Stromal cell of bone marrow (primary cell): Measurements from ENCODE around the gene KCNH1.

Experiments
- DNase-seq: peaks from one replicate; pipeline ENCODE4 v3.0.0-alpha.2; 2012; ENCODE audit warnings: low read depth

KCNH1 gene

DNA sequence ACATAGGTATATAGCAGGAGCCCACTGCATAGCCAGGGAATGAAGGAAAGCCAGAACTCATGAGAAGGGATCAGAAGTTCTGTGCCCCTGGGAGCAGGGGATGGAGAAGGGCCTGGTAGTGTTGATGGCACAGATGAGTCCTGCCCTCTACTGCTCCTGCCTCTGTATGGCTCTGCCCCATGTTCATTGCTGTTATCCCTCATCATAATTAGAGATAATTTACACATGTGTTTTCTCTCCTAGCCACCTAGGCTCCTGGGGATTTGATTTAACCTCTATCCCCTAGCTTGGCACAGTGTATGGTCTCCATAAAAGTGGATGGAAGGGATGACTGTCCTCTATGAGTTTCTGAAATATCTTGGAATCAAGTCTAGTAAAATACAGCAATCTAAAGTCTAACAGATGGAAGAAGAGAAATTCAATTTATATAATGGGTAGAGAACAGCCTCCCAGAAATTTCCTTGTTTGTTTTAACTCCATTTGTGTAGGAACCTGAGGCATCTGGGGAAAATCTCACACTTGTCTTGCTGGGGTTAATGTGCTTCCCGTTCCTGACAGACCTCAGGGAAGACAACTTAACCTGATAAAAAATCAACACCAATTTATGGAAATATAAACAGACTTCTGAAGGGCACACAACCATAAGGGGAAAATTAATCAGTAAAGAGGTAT is 411.4 kb downstream of the KCNH1 start:
- no peak for DNase-seq

DNA sequence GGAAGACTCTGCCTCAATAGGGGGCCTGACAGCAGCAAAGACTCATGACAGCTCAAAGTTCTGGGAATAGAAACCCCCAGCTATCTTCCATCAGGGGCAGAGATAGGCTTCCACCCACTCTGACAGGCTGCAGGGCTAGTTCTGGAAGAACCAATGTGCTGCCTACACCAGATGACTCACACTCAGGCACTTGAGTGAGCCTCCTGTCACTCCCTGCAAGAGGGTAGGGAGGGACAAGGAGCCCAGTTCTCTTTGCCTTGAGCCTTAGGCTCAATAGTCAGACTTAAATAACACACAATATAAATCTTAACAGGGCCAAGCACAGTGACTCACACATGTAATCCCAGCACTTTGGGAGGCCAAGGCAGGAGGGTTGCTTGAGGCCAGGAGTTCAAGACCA is 418.9 kb downstream of the KCNH1 start:
- DNase-seq, result peak; percentile 3

DNA sequence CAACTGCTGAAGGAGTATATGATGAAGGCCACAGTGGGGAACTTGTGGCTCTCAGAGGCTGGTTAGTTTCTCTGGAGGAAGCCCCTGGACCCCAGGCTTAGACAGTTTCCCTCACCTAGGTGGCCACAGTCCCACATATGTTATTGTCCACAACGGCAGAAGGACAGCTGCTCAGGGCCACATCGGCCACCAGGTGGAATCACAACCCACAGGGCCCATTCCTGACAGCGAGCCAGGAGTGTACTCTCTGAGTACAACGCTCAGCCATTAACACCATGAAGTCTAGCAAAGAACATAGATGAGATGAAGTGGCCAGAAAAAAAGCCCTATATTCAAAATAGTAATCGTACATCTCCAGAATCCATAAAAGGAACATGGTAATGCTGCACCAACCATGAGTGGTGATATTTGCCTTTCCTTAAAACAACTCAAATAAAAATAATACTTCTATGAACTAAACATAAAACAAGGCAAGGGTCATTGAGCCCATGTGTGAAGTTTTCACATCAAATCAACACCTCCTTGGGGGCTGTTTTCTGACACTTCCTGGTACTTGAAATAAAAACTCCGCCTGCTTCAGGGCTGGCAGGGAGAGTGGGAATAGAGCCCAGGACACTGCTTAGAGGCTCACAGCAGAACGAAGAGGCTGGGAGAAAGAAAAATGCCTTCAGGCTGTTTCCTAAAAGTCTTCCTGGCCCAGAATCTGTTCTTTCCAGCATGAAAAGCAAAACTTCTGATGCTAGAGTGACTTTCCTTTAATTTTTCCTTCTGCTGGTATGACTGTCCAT is 421.9 kb downstream of the KCNH1 start:
- DNase-seq, result no peak

DNA sequence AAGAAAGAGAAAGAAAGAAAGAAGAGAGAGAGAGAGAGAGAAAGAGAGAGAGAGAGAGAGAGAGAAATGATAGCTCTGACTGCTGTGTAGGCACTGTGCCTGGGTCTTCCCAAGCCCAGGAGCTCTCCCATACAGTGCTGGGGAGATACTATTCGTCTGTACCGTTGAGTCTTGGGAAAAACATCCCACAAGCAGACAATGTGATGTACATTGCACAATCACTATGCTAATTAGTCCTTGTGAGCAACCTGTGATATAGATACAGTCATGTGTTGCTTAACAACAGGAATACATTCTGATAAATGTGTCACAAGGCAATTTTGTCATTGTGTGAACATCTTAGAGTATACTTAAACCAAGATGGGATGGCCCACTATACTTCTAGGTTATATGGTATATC is 424.2 kb downstream of the KCNH1 start:
- no peak for DNase-seq

DNA sequence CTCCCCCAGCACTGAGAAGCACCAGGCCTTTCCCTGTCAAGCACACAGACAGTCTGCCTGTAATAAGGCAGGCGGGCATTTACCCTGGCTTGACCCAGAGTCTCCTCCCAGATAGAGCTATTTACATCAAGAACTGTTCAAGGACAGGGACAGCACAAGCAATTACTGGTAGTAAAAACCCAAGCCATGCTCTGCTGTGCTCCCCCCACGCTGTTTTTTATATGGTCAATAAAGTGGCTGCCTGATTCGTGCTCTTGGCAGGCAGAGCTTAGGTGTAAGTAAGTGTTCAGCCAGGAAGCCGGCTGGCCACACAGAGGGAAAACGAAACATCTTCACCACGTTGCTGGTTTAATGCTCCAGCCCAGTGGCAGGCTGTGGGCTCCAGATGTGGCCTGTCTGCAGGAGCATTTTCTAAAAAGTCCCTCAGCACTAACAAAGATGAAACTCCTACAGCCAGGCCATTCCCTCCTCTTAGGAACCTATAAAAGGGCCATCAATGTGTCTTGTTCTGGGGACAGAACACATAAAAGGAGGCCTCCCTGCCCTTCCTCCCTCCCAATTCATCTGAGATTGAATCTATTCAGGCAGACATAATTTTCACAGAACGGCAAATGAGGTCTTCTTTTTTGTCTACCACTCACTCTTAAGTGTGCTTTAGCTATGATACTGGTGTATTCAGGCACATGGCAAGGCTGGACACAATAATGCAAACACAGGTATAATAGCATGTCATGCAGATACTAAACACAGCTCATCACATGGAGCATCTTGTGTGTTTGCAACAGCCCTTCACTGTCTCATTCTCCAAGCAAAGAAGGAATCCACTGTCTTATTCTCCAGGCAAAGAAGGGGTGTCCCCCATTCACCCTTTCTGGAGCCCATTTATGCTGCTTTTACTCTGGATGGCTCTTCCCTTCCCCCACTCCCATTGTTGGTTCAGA is 426.4 kb downstream of the KCNH1 start:
- DNase-seq, result no peak

DNA sequence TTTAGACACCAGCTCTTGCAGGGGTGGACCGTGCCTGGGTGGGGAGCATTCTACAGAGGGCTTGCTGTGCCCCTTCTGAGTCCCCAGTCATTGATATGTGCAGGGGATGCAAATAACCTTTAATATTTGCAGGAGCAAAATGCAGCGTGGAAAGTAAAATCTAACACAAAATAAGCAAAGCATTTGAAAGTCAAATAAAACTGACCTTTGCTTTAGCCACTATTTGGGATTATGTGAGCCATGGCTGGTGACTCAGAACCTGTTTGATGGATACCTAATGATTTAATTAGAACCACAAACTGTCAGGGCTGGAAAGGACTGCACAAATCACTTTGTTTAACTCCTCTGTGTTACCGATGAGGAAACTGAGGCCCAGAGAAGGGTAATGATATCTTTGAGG is 427.7 kb downstream of the KCNH1 start:
- DNase-seq, result no peak

DNA sequence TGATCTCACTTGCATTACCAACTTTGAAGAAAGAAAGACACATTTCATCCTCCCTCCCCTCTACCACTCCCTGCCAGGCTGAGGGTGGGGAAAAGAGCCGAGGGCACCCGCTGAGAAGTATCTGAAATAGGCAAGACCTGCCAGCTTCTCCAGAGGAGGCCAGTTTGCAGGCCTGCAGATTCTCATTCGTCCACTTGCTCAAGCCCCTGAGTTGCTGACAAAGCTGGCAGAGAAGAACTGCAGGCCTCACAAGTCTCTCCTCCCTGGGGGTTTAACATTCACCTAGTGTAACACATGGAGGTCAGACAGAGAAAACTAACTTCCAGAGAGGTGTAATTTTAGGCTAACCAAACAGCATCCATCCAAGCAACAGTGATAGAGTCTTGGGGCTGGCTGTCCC is 428.9 kb downstream of the KCNH1 start:
- DNase-seq, result no peak

DNA sequence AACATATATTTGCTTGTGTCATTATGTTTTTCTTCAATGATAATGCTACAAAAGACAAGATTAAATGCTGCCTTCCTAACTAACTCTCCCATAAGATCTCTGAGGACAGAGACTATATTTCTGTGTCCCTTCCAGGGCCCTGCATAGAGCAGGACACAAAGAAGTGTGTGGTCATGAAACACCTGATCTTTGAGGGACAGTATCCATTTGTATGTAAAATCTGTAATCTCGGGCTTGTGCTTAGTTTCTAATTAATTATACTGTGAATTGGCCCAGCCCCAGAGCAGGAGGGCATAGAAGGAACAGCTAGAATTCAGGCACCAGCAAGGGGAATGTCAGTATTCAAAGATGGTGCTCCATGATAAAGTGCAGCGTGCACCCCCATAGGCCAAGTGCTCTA is 430.4 kb downstream of the KCNH1 start:
- DNase-seq, result no peak

DNA sequence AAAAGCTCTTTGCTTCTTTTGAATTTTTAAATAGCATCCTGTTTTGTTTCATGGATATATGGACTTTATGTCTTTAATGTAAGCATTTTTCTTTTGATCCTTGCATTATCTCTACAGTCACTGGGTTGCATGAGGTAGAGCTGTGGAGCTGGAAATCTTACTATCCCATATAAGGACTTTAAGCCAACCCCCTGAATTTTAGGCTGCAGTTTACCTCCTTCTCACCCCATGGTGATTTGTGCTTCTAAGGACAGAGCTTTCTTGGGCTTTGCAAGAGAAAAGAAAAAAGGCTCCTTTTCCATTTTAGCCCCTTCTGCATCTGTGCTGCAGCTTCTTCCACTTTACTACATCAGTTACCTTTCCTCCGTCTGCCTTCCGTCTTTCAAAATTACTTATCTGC is 431.4 kb downstream of the KCNH1 start:
- no peak for DNase-seq

DNA sequence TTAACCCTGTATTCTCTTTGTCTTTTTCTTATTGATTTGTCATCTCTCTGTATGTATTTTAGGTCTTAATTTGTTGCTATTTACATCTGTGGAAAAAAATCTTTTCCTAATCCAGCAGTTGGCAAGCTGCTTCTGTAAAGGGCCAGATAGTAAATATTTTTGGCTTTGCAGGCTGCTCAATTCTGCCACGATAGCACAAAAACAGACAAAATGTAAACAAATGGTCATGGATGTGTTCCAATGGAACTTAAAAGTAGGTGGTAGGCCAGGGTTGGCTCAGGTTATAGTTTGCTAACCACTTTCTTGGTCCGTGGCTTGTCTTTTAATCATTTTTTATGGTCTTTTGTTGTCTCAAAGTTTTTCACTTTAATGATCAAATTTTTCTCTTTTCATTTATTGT is 433.4 kb downstream of the KCNH1 start:
- DNase-seq, result no peak

DNA sequence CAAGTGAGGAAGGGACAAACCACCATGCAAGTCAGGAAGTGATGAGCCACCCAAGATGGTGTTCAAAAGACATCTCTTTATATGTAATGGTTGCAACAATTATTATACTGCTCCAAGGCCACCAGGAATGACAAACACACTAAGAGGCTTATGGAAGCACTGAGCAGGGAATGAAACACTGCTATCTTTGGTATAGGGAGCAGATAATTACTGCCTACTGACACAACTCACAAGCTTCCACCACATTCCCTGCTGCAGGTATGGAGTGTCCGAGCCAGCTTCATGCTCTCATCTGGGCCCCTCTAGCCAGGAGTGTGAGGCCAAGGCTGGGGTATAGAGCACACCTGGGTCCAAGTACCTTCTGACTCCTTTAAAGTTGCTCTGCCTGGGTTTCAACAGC is 433.9 kb downstream of the KCNH1 start:
- no peak for DNase-seq

DNA sequence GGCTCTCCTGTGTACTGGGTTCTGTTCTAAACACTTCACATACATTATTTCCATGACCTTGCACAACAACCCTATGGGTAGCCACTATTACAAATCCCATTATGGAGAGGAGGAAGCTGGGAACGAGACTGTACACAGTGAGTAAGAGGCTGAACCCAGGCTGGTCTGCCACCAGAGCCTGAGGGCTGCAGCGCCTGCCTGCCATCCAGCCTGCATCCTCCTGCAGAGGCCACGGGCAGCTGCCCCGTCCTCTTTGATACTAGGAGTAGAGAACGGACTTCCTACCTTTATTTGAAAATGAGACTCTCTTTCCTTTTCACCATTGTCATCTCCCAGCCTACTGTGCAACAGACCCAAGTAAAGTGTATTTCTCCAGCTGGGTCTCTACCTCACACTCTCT is 435.3 kb downstream of the KCNH1 start:
- no peak for DNase-seq

DNA sequence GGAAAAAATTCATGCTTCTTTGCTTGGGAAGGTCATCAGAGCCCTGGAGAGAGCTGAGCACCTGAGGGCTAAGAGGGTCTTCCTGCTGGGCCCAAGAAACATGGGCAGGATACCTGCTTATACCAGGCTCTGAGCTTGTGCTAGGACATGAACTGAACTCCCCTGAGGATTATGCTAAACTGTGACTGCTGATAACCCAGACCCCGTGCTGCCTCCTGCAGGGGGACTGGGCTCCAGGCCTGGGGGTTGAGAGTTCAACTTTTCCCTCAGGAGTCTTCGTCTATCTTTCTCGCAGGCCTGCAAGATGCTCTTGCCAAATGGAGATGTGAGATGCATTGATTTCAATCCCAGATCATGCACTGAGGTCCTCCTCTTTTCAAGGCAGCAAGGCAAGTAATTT is 436.8 kb downstream of the KCNH1 start:
- DNase-seq, result no peak

DNA sequence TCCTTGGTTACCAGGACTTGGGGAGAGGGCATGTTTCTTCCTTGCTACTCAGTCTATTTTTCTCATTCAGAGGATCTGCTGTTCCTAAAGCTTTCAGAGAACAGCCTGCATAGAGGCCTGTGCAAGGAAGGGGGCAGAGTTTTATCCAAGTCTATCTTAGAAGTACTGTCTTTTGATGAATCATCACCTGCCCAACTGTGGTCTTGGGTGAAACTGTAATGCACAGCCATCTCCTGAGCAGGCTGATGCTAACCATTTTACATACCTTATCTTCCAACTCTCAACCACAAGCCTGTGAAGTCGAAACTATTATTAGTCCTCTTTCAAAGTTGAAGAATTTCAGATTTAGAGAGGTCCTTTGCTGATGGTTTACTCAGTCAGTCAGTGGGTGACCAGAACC is 437.2 kb downstream of the KCNH1 start:
- no peak for DNase-seq

DNA sequence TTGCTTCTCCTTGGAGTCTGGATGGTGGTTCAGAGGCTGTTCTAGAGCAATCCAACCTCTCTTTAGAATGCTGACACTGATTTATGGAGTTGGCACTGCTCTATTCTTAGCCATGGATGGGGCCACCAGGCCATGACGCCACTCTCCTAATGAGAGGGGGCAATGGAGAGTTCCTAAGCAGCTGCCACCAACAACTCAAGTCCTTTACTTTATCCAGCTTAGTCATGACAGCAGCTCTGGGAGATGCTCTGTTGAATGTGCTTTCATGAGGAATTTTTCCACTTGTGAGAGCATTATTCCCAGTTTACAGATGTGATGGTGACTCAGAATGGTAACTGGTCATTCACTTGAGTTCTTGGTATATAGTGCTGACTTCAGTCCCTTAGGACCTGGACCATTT is 438.9 kb downstream of the KCNH1 start:
- peak; percentile 23 for DNase-seq

DNA sequence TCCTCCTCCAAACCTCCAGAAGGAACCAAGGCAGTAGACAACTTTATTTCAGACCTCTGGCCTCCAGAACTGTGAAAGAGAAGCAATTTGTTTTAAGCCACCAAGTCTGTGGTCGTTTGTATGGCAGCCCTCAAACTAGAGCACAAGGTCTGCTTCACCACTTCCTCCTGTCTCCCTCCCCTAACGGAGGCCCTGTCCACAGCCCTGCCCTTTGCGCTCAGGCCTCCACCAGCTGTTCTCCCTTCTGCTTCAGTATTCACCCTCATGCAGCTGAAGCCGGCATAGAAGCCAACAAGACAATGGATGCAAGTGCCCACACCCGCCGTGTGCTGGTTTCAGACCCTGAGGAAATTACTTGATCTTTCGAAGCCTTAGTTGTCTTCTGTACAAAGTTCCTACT is 441.2 kb downstream of the KCNH1 start:
- DNase-seq, result no peak

DNA sequence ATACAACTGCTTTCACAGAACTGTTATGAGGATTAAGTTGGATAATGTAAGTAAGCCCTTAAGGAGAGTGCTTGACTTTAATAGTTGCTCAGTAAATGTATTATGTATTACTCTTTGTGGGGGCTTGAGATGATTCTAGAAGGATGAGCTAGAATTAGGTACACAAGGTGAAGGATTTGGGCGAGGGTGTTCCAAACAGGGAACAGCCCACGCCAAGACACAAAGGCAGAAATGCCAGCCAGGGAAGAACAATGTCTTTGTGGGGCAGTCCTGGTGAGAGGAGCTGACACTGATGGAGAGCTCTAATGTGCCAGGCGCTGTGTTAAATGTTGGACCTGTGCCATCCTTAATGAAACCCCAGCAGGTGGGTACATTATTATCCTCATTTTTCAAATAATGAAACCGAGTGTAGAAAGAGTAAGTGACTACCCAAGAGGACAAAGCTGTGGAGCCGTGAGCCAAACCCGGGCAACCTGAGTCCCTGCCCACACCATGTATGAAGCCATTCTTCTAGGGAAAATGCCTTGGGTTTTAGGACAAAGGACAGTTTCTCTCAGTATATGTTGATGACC is 442.8 kb downstream of the KCNH1 start:
- no peak for DNase-seq

DNA sequence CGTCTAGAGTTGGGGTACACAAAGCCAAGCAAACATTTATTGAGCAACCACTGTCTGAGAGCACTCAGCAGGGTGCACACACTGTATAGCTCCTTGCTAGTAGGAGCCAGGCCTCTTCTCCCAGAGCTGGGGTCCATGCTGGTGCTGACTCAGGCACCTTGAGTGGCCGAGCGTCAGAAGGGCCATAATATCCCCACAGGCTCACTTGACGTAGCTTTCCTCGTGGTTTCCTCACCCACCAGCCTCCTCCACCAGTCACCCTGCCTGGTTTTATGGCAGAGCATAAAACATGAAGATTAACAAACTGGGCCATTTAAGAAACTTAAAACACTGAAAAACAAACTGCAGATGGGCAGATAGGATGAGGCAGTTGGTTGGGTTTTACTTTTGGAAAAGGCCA is 443.7 kb downstream of the KCNH1 start:
- DNase-seq, result no peak

DNA sequence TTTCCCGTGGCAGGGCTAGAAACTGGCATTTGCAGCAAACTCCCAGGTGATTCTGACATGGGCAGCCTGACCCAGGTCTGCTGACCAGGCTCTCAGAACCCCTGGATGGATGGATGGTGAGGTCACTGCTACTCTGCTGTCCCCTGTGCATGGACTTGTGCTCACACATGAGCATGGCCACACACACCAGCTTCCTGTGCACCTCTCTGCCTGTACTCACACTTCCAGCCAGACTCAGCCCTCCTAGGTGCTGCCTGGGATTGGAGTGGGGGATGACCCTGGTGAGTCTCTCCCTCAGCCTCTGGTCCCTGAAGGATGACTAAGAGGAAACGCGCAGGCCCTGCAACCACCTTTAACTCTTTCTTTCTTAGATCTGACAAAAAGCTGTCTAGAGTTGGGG is 444.1 kb downstream of the KCNH1 start:
- no peak for DNase-seq

DNA sequence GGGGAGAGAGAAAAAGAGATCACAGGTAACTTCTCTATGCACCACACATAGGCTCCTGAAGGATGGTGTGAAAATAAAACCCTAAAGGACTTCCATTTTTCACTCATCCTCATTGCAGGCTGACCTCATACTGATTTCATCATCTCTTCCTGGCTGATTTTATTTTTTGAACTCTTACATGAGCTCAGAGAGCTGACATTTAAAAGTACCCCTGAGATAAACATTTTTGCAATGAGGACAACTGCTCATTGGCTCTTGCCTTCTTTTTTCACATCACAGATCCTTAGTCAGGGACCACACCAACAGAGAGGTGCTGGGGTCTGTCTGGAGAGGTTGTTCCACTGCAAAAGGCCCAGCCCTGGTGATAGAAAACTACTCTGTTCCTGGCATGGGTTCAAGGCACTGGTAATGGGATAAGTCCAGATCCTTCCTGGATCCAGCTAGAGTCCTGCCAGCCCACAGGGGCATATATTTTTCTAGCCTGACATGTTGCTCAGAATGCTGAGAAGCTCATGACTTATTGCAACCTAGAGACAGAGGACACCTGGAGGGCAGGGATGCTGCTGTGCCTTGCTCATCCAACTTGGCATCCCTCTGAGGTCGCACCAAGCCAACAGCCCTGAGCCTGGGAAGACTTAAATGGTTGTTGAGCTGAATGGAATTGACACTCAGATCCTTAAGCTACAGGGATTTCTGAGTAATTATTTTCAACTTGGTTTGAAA is 445.3 kb downstream of the KCNH1 start:
- DNase-seq, result peak; percentile 33

DNA sequence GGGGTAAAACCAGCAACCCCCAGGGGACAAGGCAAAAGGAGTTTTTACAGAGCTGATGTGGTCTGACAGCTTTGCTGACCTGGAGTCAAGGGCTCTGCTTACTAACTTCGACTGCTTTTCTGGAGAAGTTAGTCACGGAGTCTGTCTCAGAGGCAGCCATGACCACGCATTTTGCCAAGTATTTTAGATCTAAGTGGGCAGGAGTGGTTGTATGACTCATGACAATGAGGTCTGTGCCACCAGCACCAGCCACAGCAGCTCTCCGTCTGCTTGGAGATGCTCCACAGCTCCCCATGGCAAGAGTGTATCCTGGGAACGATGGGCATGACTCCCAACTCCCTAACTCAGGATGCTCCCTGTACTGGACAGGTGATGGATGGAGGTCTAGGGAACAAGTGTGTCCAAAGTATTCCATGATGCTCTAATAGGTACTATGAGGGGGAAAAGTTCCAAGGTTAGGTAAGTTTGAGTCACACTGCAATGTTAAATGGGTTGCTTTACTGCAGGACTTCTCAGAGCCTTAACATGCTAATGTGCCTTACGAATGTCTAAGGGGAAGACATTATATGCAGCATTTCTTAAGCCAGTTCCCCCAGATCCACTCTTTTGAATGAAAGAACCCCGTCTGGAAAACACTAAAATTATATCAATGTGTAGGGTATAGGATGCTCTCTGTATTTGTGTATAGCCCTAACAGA is 446.2 kb downstream of the KCNH1 start:
- peak; percentile 77 for DNase-seq
